ENCODE measurements around the gene PTPN22. TPM values are rescaled to one million over a fixed set of nuclear protein-coding genes. Genes with fewer than 3 reads are reported as not detected.

The PTPN22 gene
- total and polyA plus RNA-seq, 9 of the 15 experiments (the other 6 are each of a cell fraction or from before 2014, with no cell fraction given), result 0.45 to 4.6 (median 1.1) TPM

GRCh38 chr1:113784104-113784779 lies 87.3 kb downstream of the PTPN22 start (continued):
- no peak for TF ChIP-seq PBX2 (CRISPR knock-in tag; IDR thresholded peaks at IDR 0.05; ENCODE audit: low read depth)
- peak; percentile 18; the same call in 1 of the 2 replicates for TF ChIP-seq PBX2 (tag; conservative IDR thresholded peaks at IDR 0.05; ENCODE audit: low read depth)
- peak; percentile 48; the same call in 1 of the 2 replicates for TF ChIP-seq PKNOX1 (IDR thresholded peaks at IDR 0.05)
- TF ChIP-seq AFF4 (CRISPR knock-in tag; IDR thresholded peaks at IDR 0.05), result 0 out of 2 replicates have a peak, but pooled peaks have one; percentile 32
- no peak for TF ChIP-seq SAFB (IDR thresholded peaks at IDR 0.05; ENCODE audit: borderline replicate concordance, low read depth, low read length)
- TF ChIP-seq PCBP1 (IDR thresholded peaks at IDR 0.05; ENCODE audit: low read depth, low read length, poor library complexity, severe bottlenecking), result no peak
- TF ChIP-seq NCOA2 (IDR thresholded peaks at IDR 0.05; ENCODE audit: partially characterized antibody in 2 of 2), result no peak
- TF ChIP-seq ZBTB26 (CRISPR knock-in tag; IDR thresholded peaks at IDR 0.05), result no peak

All from K562 (cell line).